HepG2 (cell line): ENCODE data around the gene OGFOD3. TPM values are rescaled to one million over a fixed set of nuclear protein-coding genes. Genes with fewer than 3 reads are reported as not detected.
A peak's percentile ranks its signal among the peaks of the same experiment; 100 is the strongest.

Experiments
- ELF3 ChIP-seq: IDR thresholded peaks from 2 replicates; pipeline ENCODE4 v1.6.1; 2016; ENCODE audit warnings: missing genetic modification reagents, missing compliant biosample characterization
- FOXA1 ChIP-seq, 2 experiments: fragments of 450-650 bp in 1 of 2; sonication (generic) in 1 of 2; formaldehyde crosslinking in 1 of 2; IDR thresholded peaks; 2 replicates each; pipeline versions ENCODE4 v1.4.0 to v1.6.1; 2016 to 2020; ENCODE audit warnings: missing genetic modification reagents in 1 of 2
- HIVEP1 ChIP-seq: sonication (generic); formaldehyde crosslinking; IDR thresholded peaks from 2 replicates; pipeline ENCODE4 v1.4.0; 2020; ENCODE audit warnings: mild to moderate bottlenecking, missing genetic modification reagents
- HNF4G ChIP-seq, 2 experiments: sonication (generic) in 1 of 2; formaldehyde crosslinking in 1 of 2; IDR thresholded peaks; 2 replicates each; pipeline versions ENCODE4 v1.4.0 to v1.6.1; 2011 to 2020; ENCODE audit warnings: borderline replicate concordance in 2 of 2, low read depth in 2 of 2, mild to moderate bottlenecking in 2 of 2, low read length in 1 of 2, missing genetic modification reagents in 1 of 2, moderate library complexity in 1 of 2
- KLF15 ChIP-seq: sonication (generic); formaldehyde crosslinking; IDR thresholded peaks from 2 replicates; pipeline ENCODE4 v1.8.1; 2023; ENCODE audit warnings: borderline replicate concordance, mild to moderate bottlenecking, inconsistent platforms, missing genetic modification reagents, mixed read lengths
- KLF9 ChIP-seq: IDR thresholded peaks from 2 replicates; pipeline ENCODE4 v1.6.1; 2016; ENCODE audit warnings: low read depth
- KMT2B ChIP-seq: IDR thresholded peaks from 2 replicates; pipeline ENCODE4 v1.6.1; 2016; ENCODE audit warnings: missing genetic modification reagents, missing compliant biosample characterization
- NFKB2 ChIP-seq: sonication (generic); formaldehyde crosslinking; IDR thresholded peaks from 2 replicates; pipeline ENCODE4 v1.4.0; 2020; ENCODE audit warnings: missing genetic modification reagents, borderline replicate concordance
- RXRA ChIP-seq: sonication (generic); formaldehyde crosslinking; IDR thresholded peaks from 2 replicates; pipeline ENCODE4 v1.5.1; 2020; ENCODE audit warnings: missing genetic modification reagents
- ZNF235 ChIP-seq: sonication (generic); formaldehyde crosslinking; IDR thresholded peaks from 2 replicates; pipeline ENCODE4 v1.8.1; 2023; ENCODE audit warnings: mild to moderate bottlenecking, missing genetic modification reagents, borderline replicate concordance
- ZNF746 ChIP-seq: sonication (generic); formaldehyde crosslinking; IDR thresholded peaks from 2 replicates; pipeline ENCODE4 v1.8.0; 2022; ENCODE audit warnings: mild to moderate bottlenecking, missing genetic modification reagents
- polyA plus RNA-seq, 8 experiments: library from polyadenylated mRNA; depleted of rRNA in 3 of 8; stranded (reverse) in 7 of 8; unstranded in 1 of 8; fragments of >200 nt; fragmentation: Illumina TruSeq in 4 of 8; extraction: Trizol in 4 of 8; gene quantifications; 2 replicates each; pipeline versions ENCODE4 v1.2.1 to v1.2.3, GENCODE V29; 2011 to 2016; ENCODE audit warnings: low read depth in 4 of 8, missing spikeins in 1 of 8, mixed read lengths in 1 of 8; ENCODE audit not compliant: insufficient read depth in 1 of 8
- total RNA-seq, 5 experiments: library from RNA; depleted of rRNA; stranded (reverse); fragments of >200 nt; fragmentation: Illumina TruSeq; extraction: Trizol; gene quantifications; 2 replicates each; pipeline ENCODE4 v1.2.3, GENCODE V29; 2016; ENCODE audit warnings: low read depth in 1 of 5
- TF ChIP-seq, protein P1 (sequence below): sonication (generic); formaldehyde crosslinking; IDR thresholded peaks from 2 replicates; pipeline ENCODE4 v1.5.0; 2020; ENCODE audit warnings: missing genetic modification reagents
- TF ChIP-seq, protein P2 (sequence below): sonication (generic); formaldehyde crosslinking; IDR thresholded peaks from 2 replicates; pipeline ENCODE4 v1.4.0; 2020; ENCODE audit warnings: missing genetic modification reagents
- TF ChIP-seq, protein P3 (sequence below): sonication (generic); formaldehyde crosslinking; IDR thresholded peaks from 2 replicates; pipeline ENCODE4 v1.5.0; 2020; ENCODE audit warnings: mild to moderate bottlenecking, missing genetic modification reagents, moderate library complexity
- TF ChIP-seq, protein P4 (sequence below): sonication (generic); formaldehyde crosslinking; IDR thresholded peaks from 2 replicates; pipeline ENCODE4 v1.4.0; 2020; ENCODE audit warnings: missing genetic modification reagents

The OGFOD3 gene
- total and polyA plus RNA-seq, 2 of the 13 experiments (the other 11 are each of a cell fraction or from before 2014, with no cell fraction given): 40.0 to 42.1 TPM

DNA sequence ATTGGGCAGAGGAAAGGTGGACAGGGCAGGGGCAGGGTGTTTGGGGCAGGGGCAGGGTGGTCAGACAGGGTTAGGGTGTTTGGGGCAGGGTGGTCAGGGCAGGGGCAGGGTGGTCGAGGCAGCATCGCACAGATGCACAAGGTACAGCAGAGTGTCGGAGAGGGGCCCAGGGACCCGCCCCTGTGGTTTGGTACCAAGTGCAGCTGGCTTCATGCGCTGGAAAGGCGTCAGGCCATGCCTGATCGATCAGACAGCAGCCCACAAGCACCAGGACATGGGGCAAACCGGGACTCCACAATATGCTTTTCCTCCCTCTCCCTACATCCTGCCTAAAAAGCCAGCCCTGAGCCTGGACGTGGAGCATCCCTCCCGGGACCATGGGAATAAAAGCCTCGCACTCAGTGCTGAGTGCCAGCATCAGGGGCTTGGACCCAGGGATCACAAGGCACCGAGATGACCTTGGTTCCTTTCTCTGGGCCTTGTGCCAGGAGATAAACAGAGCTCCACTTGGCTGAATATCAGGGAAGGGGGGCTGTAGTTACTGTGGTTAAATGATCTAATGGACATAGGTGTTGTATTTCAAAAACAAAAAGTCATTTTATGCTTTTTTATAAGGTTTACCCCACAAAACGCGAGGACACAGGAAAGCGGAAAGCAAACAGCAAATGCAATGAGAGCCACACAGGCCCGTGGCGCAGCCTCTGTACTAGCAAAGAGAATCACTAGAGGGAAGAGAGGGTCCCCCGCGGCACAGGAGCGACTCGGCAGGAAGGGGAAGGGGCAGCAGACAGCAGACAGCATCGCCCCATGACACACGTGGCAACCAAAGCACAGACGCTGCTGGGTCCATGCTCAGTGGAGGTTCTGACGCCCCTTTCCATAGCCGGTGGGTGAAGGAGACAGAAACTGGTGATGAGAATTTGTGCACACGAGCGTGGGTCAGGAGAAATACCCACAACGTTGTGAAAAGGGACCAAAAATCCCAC is 5.6 kb downstream of the OGFOD3 start (continued):
- TF ChIP-seq, protein P1, sequence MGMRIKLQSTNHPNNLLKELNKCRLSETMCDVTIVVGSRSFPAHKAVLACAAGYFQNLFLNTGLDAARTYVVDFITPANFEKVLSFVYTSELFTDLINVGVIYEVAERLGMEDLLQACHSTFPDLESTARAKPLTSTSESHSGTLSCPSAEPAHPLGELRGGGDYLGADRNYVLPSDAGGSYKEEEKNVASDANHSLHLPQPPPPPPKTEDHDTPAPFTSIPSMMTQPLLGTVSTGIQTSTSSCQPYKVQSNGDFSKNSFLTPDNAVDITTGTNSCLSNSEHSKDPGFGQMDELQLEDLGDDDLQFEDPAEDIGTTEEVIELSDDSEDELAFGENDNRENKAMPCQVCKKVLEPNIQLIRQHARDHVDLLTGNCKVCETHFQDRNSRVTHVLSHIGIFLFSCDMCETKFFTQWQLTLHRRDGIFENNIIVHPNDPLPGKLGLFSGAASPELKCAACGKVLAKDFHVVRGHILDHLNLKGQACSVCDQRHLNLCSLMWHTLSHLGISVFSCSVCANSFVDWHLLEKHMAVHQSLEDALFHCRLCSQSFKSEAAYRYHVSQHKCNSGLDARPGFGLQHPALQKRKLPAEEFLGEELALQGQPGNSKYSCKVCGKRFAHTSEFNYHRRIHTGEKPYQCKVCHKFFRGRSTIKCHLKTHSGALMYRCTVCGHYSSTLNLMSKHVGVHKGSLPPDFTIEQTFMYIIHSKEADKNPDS (CRISPR knock-in tag): no peak
- TF ChIP-seq KLF15 (CRISPR knock-in tag): no peak
- peak; percentile 34; the same call in 1 of the 2 replicates for TF ChIP-seq ELF3 (CRISPR knock-in tag)
- peak; percentile 47; the same call in 1 of the 2 replicates for TF ChIP-seq RXRA (CRISPR knock-in tag)
- TF ChIP-seq KLF9 (CRISPR knock-in tag): no peak
- peak; percentile 45; the same call in 1 of the 2 replicates for TF ChIP-seq HNF4G (IDR thresholded peaks at IDR 0.05; ENCODE audit: borderline replicate concordance, low read depth, low read length)
- no peak for TF ChIP-seq HNF4G (CRISPR knock-in tag; IDR thresholded peaks at IDR 0.05; ENCODE audit: borderline replicate concordance, low read depth)
- TF ChIP-seq ZNF235: no peak
- TF ChIP-seq KMT2B (CRISPR knock-in tag): no peak
- TF ChIP-seq, protein P2, sequence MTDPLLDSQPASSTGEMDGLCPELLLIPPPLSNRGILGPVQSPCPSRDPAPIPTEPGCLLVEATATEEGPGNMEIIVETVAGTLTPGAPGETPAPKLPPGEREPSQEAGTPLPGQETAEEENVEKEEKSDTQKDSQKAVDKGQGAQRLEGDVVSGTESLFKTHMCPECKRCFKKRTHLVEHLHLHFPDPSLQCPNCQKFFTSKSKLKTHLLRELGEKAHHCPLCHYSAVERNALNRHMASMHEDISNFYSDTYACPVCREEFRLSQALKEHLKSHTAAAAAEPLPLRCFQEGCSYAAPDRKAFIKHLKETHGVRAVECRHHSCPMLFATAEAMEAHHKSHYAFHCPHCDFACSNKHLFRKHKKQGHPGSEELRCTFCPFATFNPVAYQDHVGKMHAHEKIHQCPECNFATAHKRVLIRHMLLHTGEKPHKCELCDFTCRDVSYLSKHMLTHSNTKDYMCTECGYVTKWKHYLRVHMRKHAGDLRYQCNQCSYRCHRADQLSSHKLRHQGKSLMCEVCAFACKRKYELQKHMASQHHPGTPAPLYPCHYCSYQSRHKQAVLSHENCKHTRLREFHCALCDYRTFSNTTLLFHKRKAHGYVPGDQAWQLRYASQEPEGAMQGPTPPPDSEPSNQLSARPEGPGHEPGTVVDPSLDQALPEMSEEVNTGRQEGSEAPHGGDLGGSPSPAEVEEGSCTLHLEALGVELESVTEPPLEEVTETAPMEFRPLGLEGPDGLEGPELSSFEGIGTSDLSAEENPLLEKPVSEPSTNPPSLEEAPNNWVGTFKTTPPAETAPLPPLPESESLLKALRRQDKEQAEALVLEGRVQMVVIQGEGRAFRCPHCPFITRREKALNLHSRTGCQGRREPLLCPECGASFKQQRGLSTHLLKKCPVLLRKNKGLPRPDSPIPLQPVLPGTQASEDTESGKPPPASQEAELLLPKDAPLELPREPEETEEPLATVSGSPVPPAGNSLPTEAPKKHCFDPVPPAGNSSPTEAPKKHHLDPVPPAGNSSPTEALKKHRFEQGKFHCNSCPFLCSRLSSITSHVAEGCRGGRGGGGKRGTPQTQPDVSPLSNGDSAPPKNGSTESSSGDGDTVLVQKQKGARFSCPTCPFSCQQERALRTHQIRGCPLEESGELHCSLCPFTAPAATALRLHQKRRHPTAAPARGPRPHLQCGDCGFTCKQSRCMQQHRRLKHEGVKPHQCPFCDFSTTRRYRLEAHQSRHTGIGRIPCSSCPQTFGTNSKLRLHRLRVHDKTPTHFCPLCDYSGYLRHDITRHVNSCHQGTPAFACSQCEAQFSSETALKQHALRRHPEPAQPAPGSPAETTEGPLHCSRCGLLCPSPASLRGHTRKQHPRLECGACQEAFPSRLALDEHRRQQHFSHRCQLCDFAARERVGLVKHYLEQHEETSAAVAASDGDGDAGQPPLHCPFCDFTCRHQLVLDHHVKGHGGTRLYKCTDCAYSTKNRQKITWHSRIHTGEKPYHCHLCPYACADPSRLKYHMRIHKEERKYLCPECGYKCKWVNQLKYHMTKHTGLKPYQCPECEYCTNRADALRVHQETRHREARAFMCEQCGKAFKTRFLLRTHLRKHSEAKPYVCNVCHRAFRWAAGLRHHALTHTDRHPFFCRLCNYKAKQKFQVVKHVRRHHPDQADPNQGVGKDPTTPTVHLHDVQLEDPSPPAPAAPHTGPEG (CRISPR knock-in tag): no peak
- no peak for TF ChIP-seq FOXA1 (IDR thresholded peaks at IDR 0.05)
- no peak; the same call in 1 of the 2 replicates for TF ChIP-seq FOXA1 (CRISPR knock-in tag; IDR thresholded peaks at IDR 0.05)
- TF ChIP-seq, protein P3, sequence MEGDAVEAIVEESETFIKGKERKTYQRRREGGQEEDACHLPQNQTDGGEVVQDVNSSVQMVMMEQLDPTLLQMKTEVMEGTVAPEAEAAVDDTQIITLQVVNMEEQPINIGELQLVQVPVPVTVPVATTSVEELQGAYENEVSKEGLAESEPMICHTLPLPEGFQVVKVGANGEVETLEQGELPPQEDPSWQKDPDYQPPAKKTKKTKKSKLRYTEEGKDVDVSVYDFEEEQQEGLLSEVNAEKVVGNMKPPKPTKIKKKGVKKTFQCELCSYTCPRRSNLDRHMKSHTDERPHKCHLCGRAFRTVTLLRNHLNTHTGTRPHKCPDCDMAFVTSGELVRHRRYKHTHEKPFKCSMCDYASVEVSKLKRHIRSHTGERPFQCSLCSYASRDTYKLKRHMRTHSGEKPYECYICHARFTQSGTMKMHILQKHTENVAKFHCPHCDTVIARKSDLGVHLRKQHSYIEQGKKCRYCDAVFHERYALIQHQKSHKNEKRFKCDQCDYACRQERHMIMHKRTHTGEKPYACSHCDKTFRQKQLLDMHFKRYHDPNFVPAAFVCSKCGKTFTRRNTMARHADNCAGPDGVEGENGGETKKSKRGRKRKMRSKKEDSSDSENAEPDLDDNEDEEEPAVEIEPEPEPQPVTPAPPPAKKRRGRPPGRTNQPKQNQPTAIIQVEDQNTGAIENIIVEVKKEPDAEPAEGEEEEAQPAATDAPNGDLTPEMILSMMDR (CRISPR knock-in tag): peak; percentile 29; the same call in 1 of the 2 replicates
- no peak for TF ChIP-seq ZNF746 (CRISPR knock-in tag)
- TF ChIP-seq NFKB2 (CRISPR knock-in tag): 0 out of 2 replicates have a peak, but pooled peaks have one; percentile 28
- no peak for TF ChIP-seq HIVEP1 (CRISPR knock-in tag)
- TF ChIP-seq, protein P4, sequence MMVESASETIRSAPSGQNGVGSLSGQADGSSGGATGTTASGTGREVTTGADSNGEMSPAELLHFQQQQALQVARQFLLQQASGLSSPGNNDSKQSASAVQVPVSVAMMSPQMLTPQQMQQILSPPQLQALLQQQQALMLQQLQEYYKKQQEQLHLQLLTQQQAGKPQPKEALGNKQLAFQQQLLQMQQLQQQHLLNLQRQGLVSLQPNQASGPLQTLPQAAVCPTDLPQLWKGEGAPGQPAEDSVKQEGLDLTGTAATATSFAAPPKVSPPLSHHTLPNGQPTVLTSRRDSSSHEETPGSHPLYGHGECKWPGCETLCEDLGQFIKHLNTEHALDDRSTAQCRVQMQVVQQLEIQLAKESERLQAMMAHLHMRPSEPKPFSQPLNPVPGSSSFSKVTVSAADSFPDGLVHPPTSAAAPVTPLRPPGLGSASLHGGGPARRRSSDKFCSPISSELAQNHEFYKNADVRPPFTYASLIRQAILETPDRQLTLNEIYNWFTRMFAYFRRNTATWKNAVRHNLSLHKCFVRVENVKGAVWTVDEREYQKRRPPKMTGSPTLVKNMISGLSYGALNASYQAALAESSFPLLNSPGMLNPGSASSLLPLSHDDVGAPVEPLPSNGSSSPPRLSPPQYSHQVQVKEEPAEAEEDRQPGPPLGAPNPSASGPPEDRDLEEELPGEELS (CRISPR knock-in tag): no peak
